ENCODE data around the gene RAPGEF3.

RAPGEF3 gene

GRCh38 chr12:47750916-47751470 lies 7.7 kb downstream of the RAPGEF3 start:
- ATAC-seq = no peak
- no peak for TF ChIP-seq ZNF565 (CRISPR knock-in tag; conservative IDR thresholded peaks at IDR 0.05; ENCODE audit: low read depth)
- no peak for TF ChIP-seq GLIS3 (CRISPR knock-in tag; IDR thresholded peaks at IDR 0.05)
- no peak for TF ChIP-seq OSR1 (CRISPR knock-in tag; IDR thresholded peaks at IDR 0.05)
- TF ChIP-seq ZNF8 (CRISPR knock-in tag; IDR thresholded peaks at IDR 0.05) = no peak
- no peak for TF ChIP-seq PATZ1 (CRISPR knock-in tag; IDR thresholded peaks at IDR 0.05; ENCODE audit: borderline replicate concordance)
- no peak for TF ChIP-seq ZFP3 (CRISPR knock-in tag; IDR thresholded peaks at IDR 0.05)
- TF ChIP-seq ZC3H10 (CRISPR knock-in tag; IDR thresholded peaks at IDR 0.05) = no peak
- no peak for TF ChIP-seq POU6F1 (CRISPR knock-in tag; IDR thresholded peaks at IDR 0.05; ENCODE audit: borderline replicate concordance, low read depth)
- TF ChIP-seq ISL1 (CRISPR knock-in tag; IDR thresholded peaks at IDR 0.05) = no peak
- TF ChIP-seq TOX (CRISPR knock-in tag; IDR thresholded peaks at IDR 0.05; ENCODE audit: borderline replicate concordance) = no peak
- TF ChIP-seq TSHZ2 (CRISPR knock-in tag; IDR thresholded peaks at IDR 0.05) = no peak
- no peak for TF ChIP-seq ZFP30 (CRISPR knock-in tag; IDR thresholded peaks at IDR 0.05)
- no peak for TF ChIP-seq ARNTL (CRISPR knock-in tag; IDR thresholded peaks at IDR 0.05; ENCODE audit: borderline replicate concordance, low read depth)
- TF ChIP-seq TCF4 (CRISPR knock-in tag; IDR thresholded peaks at IDR 0.05; ENCODE audit: borderline replicate concordance) = no peak
- no peak for TF ChIP-seq CSDC2 (CRISPR knock-in tag; IDR thresholded peaks at IDR 0.05)
- TF ChIP-seq, protein P1, sequence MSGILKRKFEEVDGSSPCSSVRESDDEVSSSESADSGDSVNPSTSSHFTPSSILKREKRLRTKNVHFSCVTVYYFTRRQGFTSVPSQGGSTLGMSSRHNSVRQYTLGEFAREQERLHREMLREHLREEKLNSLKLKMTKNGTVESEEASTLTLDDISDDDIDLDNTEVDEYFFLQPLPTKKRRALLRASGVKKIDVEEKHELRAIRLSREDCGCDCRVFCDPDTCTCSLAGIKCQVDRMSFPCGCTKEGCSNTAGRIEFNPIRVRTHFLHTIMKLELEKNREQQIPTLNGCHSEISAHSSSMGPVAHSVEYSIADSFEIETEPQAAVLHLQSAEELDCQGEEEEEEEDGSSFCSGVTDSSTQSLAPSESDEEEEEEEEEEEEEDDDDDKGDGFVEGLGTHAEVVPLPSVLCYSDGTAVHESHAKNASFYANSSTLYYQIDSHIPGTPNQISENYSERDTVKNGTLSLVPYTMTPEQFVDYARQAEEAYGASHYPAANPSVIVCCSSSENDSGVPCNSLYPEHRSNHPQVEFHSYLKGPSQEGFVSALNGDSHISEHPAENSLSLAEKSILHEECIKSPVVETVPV (CRISPR knock-in tag; IDR thresholded peaks at IDR 0.05) = no peak
- no peak for TF ChIP-seq RARB (CRISPR knock-in tag; IDR thresholded peaks at IDR 0.05)

- no peak for ATAC-seq
- no peak for TF ChIP-seq ESRRG (CRISPR knock-in tag; IDR thresholded peaks at IDR 0.05)
- TF ChIP-seq CSDC2 (CRISPR knock-in tag; IDR thresholded peaks at IDR 0.05) = no peak
- no peak for TF ChIP-seq OSR1 (CRISPR knock-in tag; IDR thresholded peaks at IDR 0.05)
- no peak for TF ChIP-seq ZNF8 (CRISPR knock-in tag; IDR thresholded peaks at IDR 0.05)
- no peak for TF ChIP-seq RARB (CRISPR knock-in tag; IDR thresholded peaks at IDR 0.05)
- no peak for TF ChIP-seq BACH2 (CRISPR knock-in tag; IDR thresholded peaks at IDR 0.05; ENCODE audit: borderline replicate concordance)
- no peak for TF ChIP-seq ARNTL (CRISPR knock-in tag; IDR thresholded peaks at IDR 0.05; ENCODE audit: borderline replicate concordance, low read depth)
- no peak for TF ChIP-seq TCF4 (CRISPR knock-in tag; IDR thresholded peaks at IDR 0.05; ENCODE audit: borderline replicate concordance)
- TF ChIP-seq TOX (CRISPR knock-in tag; IDR thresholded peaks at IDR 0.05; ENCODE audit: borderline replicate concordance) = no peak
- TF ChIP-seq ZFP3 (CRISPR knock-in tag; IDR thresholded peaks at IDR 0.05) = no peak
These were observed 8.4 kb downstream of the RAPGEF3 start for GRCh38 chr12:47750229-47750798.

GRCh38 chr12:47748899-47749298 lies 9.8 kb downstream of the RAPGEF3 start:
- ATAC-seq = no peak
- TF ChIP-seq CSDC2 (CRISPR knock-in tag; IDR thresholded peaks at IDR 0.05) (no peak), ZC3H10 (CRISPR knock-in tag; IDR thresholded peaks at IDR 0.05) (no peak), CREB5 (CRISPR knock-in tag; IDR thresholded peaks at IDR 0.05; ENCODE audit: low read depth) (no peak), ZFP30 (CRISPR knock-in tag; IDR thresholded peaks at IDR 0.05) (no peak), SNAI2 (CRISPR knock-in tag; IDR thresholded peaks at IDR 0.05) (no peak), ZNF565 (CRISPR knock-in tag; conservative IDR thresholded peaks at IDR 0.05; ENCODE audit: low read depth) (no peak), POU6F1 (CRISPR knock-in tag; IDR thresholded peaks at IDR 0.05; ENCODE audit: borderline replicate concordance, low read depth) (no peak), ZNF70 (CRISPR knock-in tag; IDR thresholded peaks at IDR 0.05) (no peak), ARNTL (CRISPR knock-in tag; IDR thresholded peaks at IDR 0.05; ENCODE audit: borderline replicate concordance, low read depth) (no peak), ZFP3 (CRISPR knock-in tag; IDR thresholded peaks at IDR 0.05) (no peak), ZNF8 (CRISPR knock-in tag; IDR thresholded peaks at IDR 0.05) (no peak), TOX (CRISPR knock-in tag; IDR thresholded peaks at IDR 0.05; ENCODE audit: borderline replicate concordance) (no peak), BACH2 (CRISPR knock-in tag; IDR thresholded peaks at IDR 0.05; ENCODE audit: borderline replicate concordance) (no peak), PPARA (CRISPR knock-in tag; IDR thresholded peaks at IDR 0.05; ENCODE audit: borderline replicate concordance) (no peak), ESRRG (CRISPR knock-in tag; IDR thresholded peaks at IDR 0.05) (no peak), ISL1 (CRISPR knock-in tag; IDR thresholded peaks at IDR 0.05) (no peak)
- TF ChIP-seq, protein P1 (CRISPR knock-in tag; IDR thresholded peaks at IDR 0.05) = no peak
